Ovary (tissue), 3 donors: ENCODE measurements around the gene SUOX.

ENCODE experiments used
- CTCF ChIP-seq, 3 donors: fragments of 450-650 bp in 2 of 3; fragments of 200-600 bp in 1 of 3; IDR thresholded peaks; one replicate each; pipeline versions ENCODE4 v1.5.1 to v1.8.0; 2016 to 2022; ENCODE audit warnings: antibody characterized with exemption in 3 of 3, mild to moderate bottlenecking in 1 of 3
- POLR2A ChIP-seq: fragments of 450-650 bp; IDR thresholded peaks from one replicate; pipeline ENCODE4 v1.6.1; 2017; ENCODE audit warnings: antibody characterized with exemption, mild to moderate bottlenecking, moderate library complexity
- donor health status: DM: no; HTN: no; CAD: no.

- no peak for TF ChIP-seq CTCF (IDR thresholded peaks at IDR 0.05)
- TF ChIP-seq POLR2A: no peak
Observed at GRCh38 chr12:55972042-55972441, 25.0 kb upstream of the SUOX start.
